Motor neuron (in vitro differentiated cells): ENCODE results near the gene NFKBIE. TPM values are rescaled to one million over a fixed set of nuclear protein-coding genes. Genes with fewer than 3 reads are reported as not detected.

ENCODE experiments used
- ATAC-seq, 8 experiments: fragments of 200-7000 bp; cut with Tn5 transposase; replicated peaks in 6 of 8; 2 replicates each; pipeline ENCODE4 v1.8.0; 2021; ENCODE audit warnings: mild to moderate bottlenecking in 8 of 8, moderate library complexity in 8 of 8
- H3K27ac ChIP-seq, 2 donors: fragments of 250-450 bp; sonication (Bioruptor Pico); 2 replicates each; pipeline ENCODE4 v1.9.0; 2021; ENCODE audit warnings: antibody characterized with exemption in 2 of 2, mild to moderate bottlenecking in 2 of 2, moderate library complexity in 1 of 2
- H3K4me1 ChIP-seq, 2 donors: fragments of 250-450 bp; sonication (Bioruptor Pico); replicated peaks in 1 of 2; 2 replicates each; pipeline ENCODE4 v1.6.1; 2021; ENCODE audit warnings: antibody characterized with exemption in 2 of 2, mild to moderate bottlenecking in 2 of 2, moderate library complexity in 1 of 2
- H3K4me3 ChIP-seq, 5 donors: fragments of 250-450 bp; sonication (Bioruptor Pico); 2 replicates each; pipeline ENCODE4 v1.9.0; 2021; ENCODE audit warnings: antibody characterized with exemption in 5 of 5, mild to moderate bottlenecking in 5 of 5, moderate library complexity in 4 of 5
- WGBS, 10 experiments: fragments of 450-650 bp; shearing (Covaris generic); methylation state at CpG; one replicate each; pipeline ENCODE4 v1.0.0; 2022; 5-methylcytosine and 5-hydroxymethylcytosine counted together
- in situ Hi-C, 9 experiments: fragments of 400-800 bp; cut with MboI; loops; one replicate each; pipeline ENCODE4 v1.15.0; 2021; ENCODE audit warnings: low sequenced_read_pairs in 9 of 9, low pct_unique_long_range_greater_than_20kb in 2 of 9; ENCODE audit not compliant: unreplicated experiment in 9 of 9
- total RNA-seq, 8 experiments: library from RNA; unstranded; fragments of 300-600 nt; gene quantifications; 2 replicates each; pipeline versions ENCODE4 v1.2.3 to v1.2.4, GENCODE V29; 2022

NFKBIE gene
- total RNA-seq, 8 experiments from 2014 or later: 5.0 to 10.6 (median 8.0) TPM

DNA sequence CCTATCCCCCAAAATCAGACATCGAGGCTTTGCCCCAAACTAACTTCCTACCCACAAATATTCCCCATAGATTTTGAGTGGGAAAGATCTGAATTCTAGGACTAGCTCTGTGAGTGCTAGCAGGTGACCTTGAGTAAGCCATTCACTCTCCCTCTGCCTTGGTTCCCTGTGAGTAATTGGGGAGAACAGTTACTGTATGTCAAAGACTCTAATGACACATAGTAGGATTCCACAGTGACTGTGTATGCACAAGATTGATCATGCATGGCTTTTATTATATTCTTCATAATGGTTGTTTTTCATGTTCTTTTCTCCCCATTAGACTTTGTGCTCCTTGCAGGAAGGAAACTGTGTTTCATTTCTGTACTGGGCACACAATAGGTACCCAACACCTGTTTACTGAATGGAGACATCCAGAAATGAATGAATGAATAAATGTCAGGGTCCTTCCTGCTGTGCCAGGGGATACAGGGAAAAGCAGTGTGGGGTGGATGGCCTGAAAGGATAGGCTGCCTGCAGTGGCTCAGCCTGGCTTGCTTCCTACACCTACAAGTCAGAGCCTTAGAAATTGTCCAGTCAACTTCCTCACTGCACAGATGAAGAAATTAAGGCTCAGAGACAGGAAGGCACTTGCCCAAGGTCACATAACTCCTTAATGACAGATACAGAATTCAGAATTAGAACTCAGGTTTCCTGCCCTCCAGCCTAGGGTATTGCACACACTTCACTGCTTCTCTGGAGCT, 4.0 kb upstream of the NFKBIE start:
- in situ Hi-C loops: loop anchor here in 3 of 9 experiments (10.0 kb wide), 1 partner anchor 65 kb away; no protein-coding TSS in a partner anchor
- peaks cover 35 to 43% of the 10 kb centered on the region in 2 donors for H3K4me1 ChIP-seq
- no peak for ATAC-seq
- peak overlapping the region in 4 of 5 donors; percentile 55 to 95 (median 82) for H3K4me3 ChIP-seq
- H3K27ac ChIP-seq: peak overlapping the region in 1 of 2 donors; percentile 93
- WGBS, 10 experiments: 71 to 83% methylated on average over 1 of the region's 1 CpG; no CpG with 5 or more reads in 8 of the 10 experiments

DNA sequence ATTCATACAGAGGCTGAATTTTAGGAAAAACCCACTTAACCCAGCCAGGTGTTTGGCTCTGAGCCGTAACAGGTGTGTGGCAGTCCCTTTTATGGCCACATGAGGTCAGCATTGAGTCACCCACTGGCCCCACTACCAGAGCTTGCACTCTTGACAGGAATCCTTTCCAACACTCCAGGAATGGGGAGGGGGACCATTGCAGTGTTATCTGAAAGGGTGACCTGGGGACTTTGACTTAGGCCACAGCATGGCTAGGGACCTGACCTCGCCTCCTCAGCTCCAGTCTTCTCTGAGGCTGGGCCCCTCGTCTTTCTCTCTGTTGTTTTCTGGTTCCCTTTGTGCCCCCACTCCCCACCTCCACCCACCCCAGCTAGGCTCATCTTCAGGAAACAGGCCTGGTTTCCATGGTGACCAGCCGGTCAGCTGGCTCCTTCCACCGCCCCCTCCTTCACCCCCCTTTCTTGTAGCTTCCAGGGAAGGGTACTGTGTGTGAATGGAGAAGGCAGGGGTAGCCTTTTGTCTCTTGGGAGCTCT, 2.8 kb upstream of the NFKBIE start:
- peak in 6 of 8 experiments; percentile 4 to 41 (median 26) for ATAC-seq
- Histone ChIP-seq H3K4me1 (peaks cover 47 to 52% of the 10 kb centered on the region in 2 donors), H3K4me3 (no peak overlapping the region), H3K27ac (peak overlapping the region; percentile 28 to 56)
- in situ Hi-C loops: loop anchor here in 3 of 9 experiments (10.0 kb wide), 1 partner anchor 67 kb away; no protein-coding TSS in a partner anchor
- WGBS, 10 experiments: 0% methylated on average over 1 to 4 of the region's 5 CpGs; no CpG with 5 or more reads in 5 of the 10 experiments

DNA sequence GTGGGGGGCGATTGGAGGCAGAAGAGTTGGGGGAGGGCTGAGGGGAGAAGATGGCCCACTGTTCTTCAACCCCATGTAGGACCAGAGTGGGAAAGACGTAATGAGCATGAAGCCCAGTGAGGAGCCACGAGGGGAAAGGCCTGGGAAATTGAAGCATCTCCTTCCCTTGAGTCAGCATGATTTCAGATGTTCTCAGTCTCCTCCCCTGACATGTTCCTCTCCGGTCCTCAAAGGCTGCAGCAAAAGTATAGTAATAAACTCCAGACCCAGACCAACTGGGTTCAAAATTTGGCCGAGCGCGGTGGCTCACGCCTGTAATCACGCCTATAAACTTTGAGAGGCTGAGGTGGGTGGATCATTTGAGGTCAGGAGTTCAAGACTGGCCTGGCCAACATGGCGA, 1.9 kb upstream of the NFKBIE start:
- Histone ChIP-seq H3K4me3 (no peak overlapping the region), H3K27ac (no peak overlapping the region), H3K4me1 (peaks cover 54 to 57% of the 10 kb centered on the region in 2 donors)
- in situ Hi-C loops: loop anchor here in 3 of 9 experiments (10.0 kb wide), 1 partner anchor 68 kb away; no protein-coding TSS in a partner anchor
- no peak for ATAC-seq
- WGBS, 10 experiments: 20 to 83% (median 53%) methylated on average over 1 to 6 of the region's 10 CpGs; no CpG with 5 or more reads in 4 of the 10 experiments

DNA sequence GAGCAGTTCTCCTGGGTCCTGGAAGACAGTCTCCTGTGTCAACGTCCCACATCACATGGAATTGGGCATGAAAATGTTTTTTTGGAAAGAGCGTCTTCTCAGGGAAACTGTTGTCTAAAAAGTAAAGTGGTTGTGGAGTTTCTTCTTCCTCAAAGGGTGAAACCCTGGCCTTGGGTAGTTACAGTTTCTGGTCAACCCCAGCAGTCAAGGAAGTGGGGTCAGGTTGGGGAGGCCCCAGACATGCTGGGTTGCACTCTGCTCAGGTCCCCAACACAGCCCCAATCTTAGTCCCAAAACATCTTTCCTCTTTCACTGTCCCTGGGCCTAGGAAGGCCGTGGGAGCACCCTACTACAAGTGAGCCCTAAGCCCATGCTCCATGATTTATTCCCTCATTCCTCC, 996 bp upstream of the NFKBIE start:
- Histone ChIP-seq H3K4me1 (peaks cover 45 to 50% of the 10 kb centered on the region in 2 donors), H3K27ac (no peak overlapping the region), H3K4me3 (no peak overlapping the region)
- in situ Hi-C loops: loop anchor here in 3 of 9 experiments (10.0 kb wide), 1 partner anchor 68 kb away; no protein-coding TSS in a partner anchor
- WGBS, 10 experiments: 63 to 100% (median 92%) methylated on average over 1 to 3 of the region's 3 CpGs; no CpG with 5 or more reads in 3 of the 10 experiments
- ATAC-seq: no peak

DNA sequence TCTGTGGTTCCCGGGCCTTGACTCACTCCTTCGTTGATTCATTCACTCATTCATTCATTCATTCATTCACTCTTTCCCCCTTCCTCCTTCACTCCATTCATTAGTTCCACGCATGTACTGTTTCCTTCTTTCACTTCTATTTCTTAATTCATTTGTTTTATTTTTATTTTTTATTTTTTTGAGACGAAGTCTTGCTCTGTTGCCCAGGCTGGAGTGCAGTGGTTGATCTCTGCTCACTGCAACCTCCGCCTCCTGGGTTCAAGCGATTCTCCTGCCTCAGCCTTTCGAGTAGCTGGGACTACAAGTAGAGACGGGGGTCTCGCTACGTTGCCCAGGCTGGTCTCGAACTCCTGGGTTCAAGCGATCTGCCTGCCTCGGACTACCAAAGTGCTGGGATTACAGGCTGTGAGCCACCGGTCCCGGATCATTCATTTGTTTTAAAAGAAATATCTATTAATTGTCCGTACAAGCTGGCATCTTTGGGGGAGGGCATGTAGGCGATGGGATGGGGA, 427 bp upstream of the NFKBIE start:
- ATAC-seq: no peak
- Histone ChIP-seq H3K27ac (no peak overlapping the region), H3K4me3 (peak overlapping the region; percentile 61 to 83 (median 71)), H3K4me1 (peaks cover 44 to 49% of the 10 kb centered on the region in 2 donors)
- WGBS, 10 experiments: 24 to 95% (median 62%) methylated on average over 4 to 17 of the region's 17 CpGs; no CpG with 5 or more reads in 1 of the 10 experiments
- in situ Hi-C loops: loop anchor here in 3 of 9 experiments (10.0 kb wide), 1 partner anchor 69 kb away; no protein-coding TSS in a partner anchor

DNA sequence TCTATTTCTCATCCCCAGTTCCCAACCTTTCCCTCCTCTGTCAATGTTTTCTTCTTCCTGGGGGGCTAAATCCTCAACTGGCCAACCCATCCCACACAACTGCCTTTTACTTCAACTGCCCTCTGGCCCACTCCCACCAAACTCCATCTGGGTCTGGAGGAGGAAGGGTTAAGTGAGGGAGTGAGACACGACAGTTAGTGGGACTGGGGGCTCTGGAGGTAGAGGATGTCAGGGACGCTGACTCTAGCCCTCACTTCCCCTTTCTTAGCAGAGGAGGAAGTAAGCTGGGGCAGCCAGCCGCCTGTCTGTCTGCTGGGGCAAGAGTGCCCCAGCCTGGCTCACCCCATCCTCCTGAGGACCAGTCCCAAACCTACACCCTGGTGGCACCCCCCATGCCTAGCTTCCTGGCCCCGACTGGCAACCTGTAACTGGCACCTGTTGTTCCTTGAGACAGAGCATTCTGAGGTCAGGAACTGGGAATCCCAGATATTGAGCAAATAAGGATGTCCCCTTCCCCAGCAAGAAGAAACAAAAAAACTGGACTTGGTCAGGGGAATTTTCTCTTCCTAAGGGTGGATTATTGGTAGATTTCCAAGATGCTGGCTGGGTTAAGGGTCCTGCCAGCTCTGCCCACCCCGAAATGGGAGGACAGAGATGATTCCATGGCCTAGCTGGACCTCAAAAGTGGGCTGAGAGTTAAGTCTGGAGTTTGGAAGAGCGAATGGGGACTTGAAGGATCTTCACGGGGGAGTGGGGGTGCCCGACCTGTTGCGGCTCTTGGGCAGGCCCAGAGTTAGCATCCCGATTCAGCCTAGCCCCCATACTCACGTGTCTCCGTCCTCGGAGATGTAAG, 971 bp downstream of the NFKBIE start:
- peaks cover 39 to 41% of the 10 kb centered on the region in 2 donors for H3K4me1 ChIP-seq
- H3K4me3 ChIP-seq: peak overlapping the region; percentile 61 to 83 (median 71)
- WGBS, 10 experiments: 0 to 11% (median 1%) methylated on average over 5 to 10 of the region's 13 CpGs; no CpG with 5 or more reads in 5 of the 10 experiments
- ATAC-seq: no peak
- in situ Hi-C loops: loop anchor here in 3 of 9 experiments (10.0 kb wide), 1 partner anchor 70 kb away; no protein-coding TSS in a partner anchor
- peak overlapping the region in 1 of 2 donors; percentile 75 for H3K27ac ChIP-seq

DNA sequence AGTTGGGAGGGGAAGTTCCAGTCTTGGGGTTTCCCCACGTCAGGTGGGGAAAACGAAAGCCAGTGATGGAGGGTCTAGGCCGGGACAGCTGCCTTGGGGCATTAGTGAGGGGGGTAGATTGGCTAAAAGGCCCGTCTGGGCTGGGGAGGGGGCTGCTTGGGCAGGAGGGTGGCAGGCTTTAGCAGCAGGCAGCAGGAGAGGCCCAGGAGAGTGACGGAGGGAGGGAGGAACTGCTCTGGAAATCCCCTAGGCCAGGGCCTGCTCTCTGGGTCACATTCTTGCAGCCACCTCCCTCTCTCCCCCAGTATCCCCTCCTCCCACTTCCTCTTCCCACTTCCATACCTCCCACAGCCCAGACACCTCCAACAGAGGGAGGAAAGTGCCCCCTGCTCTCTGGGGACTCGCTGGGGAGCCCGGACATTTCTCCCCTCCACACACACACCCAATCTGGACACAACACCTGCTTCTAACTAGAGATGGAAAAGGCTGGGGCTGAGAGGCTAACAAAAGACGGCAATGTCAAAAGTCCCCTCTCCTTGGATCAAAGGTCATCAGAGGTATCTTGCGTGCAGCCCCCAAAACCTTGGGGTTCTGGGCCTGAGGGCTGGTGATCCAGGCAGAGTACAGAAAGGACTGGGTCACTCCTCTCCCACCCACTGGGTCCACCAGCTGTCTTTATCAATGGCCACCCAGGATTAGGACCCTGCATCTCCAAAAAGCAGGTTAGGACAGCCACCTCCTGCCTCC, 1.8 kb downstream of the NFKBIE start:
- H3K4me1 ChIP-seq: peaks cover 31 to 32% of the 10 kb centered on the region in 2 donors
- H3K27ac ChIP-seq: no peak overlapping the region
- WGBS, 10 experiments: 25 to 47% methylated on average over 3 to 4 of the region's 9 CpGs; no CpG with 5 or more reads in 8 of the 10 experiments
- in situ Hi-C loops: loop anchor here in 3 of 9 experiments (10.0 kb wide), 1 partner anchor 71 kb away; no protein-coding TSS in a partner anchor
- ATAC-seq: peak in 2 of 8 experiments; percentile 7 to 19
- peak overlapping the region in 4 of 5 donors; percentile 8 to 72 (median 63) for H3K4me3 ChIP-seq

DNA sequence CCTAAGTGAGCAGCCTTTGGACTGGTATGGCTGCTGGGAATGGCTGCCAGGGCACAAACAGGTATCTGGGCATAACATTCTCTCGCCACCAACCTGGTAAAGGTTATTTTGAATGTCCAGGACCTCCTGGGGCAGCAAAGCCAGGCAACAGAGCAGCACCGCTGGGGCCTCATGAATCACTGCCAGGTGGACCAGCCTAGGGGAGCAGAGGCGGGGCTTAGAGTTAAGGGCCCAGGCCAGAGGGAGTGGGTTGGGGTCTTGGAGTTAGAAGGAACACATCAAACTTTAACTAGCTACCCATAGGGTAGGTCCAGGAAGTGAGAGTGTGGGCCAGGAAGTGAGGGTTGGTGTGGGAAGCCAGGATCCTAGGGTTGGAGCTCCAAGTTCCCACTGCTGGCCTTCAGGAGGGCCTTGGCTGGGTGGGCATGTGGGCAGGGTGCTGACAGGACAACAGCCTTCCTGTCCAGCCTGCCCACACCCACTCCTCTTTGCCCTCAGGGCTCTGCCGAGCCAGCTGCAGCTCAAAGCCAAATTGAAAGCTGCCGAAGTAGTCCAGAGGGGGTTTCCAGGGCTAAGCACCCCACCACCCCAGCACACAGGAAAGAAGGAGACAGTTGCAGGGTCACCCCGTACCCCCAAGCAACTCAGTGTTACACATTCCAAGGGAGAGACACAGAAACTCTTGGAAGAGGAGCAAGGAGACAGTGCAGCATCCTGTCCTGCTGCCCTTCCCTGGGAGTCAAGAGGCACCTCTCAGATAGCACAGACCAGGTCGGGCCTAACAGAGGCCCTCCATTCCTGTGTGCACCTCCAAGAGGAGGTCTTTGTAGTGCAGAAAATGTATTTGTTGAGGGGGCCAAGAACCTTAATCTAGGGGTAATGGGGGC, 2.6 kb downstream of the NFKBIE start:
- in situ Hi-C loops: loop anchor here in 3 of 9 experiments (10.0 kb wide), 1 partner anchor 72 kb away; no protein-coding TSS in a partner anchor
- no peak for ATAC-seq
- H3K4me1 ChIP-seq: peaks cover 30% of the 10 kb centered on the region in 2 donors
- H3K4me3 ChIP-seq: peak overlapping the region in 2 of 5 donors; percentile 65 to 72
- WGBS, 10 experiments: 80 to 100% (median 88%) methylated on average over 1 to 3 of the region's 7 CpGs; no CpG with 5 or more reads in 7 of the 10 experiments
- H3K27ac ChIP-seq: no peak overlapping the region

DNA sequence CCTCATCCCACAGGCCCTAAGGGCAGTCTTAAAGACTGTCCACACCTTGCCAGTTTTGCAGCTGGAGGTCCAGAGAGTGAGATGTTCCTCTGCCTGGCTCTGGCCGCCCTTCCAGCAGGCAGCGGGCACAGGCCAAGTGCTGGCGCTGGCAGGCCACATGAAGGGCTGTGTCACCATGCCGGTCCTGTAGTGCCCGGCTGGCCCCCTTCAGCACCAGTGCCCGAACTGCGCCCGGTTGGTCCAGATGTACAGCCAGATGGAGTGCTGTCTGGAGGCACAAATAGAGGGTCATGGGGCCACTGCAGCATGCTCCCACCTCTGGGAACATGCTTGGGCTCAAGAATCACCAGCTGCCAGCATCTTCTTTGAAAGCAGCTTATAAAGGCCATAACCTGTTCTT, 3.8 kb downstream of the NFKBIE start:
- Histone ChIP-seq H3K4me3 (no peak overlapping the region), H3K4me1 (peaks cover 25 to 31% of the 10 kb centered on the region in 2 donors), H3K27ac (no peak overlapping the region)
- in situ Hi-C loops: loop anchor here in 3 of 9 experiments (10.0 kb wide), 1 partner anchor 73 kb away; no protein-coding TSS in a partner anchor
- no peak for ATAC-seq
- 80 to 100% (median 93%) methylated on average over 1 to 3 of the region's 8 CpGs; no CpG with 5 or more reads in 7 of the 10 experiments for WGBS, 10 experiments

DNA sequence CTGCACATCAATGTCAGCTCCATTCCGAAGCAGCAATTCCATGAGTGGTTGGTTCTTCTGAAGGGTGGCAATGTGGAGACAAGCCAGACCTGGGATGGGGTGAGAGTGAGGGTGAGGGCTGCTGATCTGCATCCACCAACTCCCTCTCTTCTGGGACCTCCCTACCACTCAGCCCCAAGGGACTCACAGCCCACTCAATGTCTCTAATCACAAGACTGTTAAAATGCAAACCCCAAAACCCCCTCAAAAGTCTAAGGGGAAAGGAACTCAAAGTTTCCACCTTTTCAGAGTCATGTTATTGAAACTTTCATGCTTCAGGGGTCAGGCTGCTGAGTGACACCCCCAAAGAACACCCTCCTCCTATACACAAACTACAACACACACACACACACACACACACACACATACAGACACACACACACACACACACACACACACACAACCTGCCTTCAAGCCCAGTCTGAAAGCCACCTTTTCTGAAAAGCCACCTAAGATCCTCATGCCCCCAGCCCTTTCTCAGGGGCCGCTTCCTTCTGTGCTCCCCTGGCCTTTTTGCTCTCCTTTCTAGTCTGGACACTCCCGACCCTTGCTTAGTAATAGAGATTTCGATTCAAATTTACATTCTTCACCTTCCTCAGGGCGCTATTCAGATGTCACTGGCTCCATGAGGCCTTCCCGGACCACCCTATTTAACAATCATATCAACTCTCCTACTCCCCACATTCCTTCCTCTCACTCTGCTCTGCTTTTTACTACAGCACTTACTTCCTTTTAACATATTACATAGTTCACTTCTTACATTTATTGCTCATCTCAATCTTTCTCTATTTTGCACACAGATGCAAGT, 4.7 kb downstream of the NFKBIE start:
- in situ Hi-C loops: loop anchor here in 3 of 9 experiments (10.0 kb wide), 1 partner anchor 74 kb away; no protein-coding TSS in a partner anchor
- H3K4me1 ChIP-seq: peaks cover 34 to 37% of the 10 kb centered on the region in 2 donors

More for the DNA sequence above, 4.7 kb downstream of the NFKBIE start:
- Histone ChIP-seq H3K4me3 (no peak overlapping the region), H3K27ac (no peak overlapping the region)
- no peak for ATAC-seq
- 42 to 100% (median 82%) methylated on average over 2 to 5 of the region's 6 CpGs for WGBS, 10 experiments
